ENCODE measurements around the gene TCF7L2.
"Not testable (repeated sequence)": the region's sequence is repeated elsewhere in the genome, so short reads cannot be mapped to it uniquely, and the experiment has no call there.

The TCF7L2 gene

DNA sequence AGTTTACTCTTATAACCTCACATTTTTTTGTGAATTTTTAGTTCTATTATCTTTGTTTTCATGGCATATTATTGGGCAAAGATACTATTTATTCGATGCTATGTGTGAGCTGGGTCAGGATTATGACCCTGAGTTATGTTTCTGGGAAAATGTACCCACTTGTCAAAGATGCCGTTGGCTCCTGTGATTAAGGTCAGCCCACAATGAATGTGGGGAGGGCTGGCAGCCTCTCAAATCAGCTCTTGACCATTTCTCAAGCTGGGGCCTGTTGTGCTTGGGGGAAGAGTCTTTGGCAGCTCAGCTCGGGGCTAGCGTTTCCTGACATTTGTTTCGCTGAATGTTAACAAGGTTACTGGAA lies 97.5 kb downstream of the TCF7L2 start:
- no peak for DNase-seq (ENCODE audit: low read depth)

DNA sequence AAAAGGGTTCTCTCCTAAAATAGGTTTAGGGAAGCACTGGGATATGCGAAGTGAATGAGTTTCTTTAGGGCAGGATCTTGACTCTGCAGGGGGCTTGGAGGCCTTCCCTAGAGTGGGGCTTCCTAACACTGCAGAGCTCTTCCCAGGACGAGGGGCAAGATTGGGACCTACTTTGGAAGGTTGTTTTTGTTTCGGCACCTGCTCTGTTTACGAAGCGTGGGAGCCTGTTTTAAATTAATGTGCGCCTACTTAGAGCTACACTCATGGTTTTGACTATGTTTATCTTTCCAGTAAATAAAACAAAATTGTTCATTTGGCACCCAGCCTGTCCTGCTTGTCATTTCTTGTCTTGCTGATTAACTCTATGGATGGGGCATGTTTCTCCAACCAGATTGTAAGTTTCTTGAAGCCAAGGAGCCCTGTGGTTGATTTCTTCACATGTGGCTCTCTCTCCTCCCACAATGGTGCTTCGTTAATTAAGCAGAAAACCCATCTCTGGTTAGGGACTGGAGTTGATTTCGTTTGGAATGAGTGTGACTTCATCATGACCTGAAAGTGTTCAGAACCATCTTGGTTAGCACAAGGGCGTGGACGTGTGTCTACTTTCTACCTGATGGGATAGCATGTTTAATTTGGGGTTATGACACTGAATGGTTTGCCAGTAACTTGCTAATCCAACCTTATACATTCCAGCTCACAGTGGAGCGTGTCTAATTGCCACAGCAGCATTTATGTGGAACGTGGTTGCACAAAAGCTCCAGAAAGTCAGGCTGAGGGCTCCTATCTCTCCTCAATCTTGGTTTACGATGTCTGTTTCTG lies 98.1 kb downstream of the TCF7L2 start:
- DNase-seq (ENCODE audit: low read depth) = no peak

DNA sequence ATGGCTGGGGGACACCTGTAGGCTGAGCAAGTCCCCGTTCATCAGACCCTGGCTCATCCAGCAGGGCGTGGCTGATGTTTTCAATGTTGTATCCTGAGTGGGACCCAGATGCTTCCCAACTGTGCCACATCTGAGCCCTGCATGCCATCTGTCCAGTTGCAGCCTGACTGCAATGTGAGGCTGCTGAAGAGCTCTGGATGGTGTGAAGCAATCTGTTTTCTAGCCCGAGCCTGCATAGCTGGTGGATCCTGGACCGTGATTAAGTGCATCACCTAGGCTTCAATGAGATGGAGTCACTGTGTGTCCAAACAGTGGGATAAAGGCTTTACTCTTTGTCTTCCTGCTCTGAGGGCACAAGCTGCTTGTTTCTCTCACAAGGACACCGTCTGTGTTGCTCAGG lies 99.8 kb downstream of the TCF7L2 start:
- DNase-seq (ENCODE audit: low read depth) = no peak

DNA sequence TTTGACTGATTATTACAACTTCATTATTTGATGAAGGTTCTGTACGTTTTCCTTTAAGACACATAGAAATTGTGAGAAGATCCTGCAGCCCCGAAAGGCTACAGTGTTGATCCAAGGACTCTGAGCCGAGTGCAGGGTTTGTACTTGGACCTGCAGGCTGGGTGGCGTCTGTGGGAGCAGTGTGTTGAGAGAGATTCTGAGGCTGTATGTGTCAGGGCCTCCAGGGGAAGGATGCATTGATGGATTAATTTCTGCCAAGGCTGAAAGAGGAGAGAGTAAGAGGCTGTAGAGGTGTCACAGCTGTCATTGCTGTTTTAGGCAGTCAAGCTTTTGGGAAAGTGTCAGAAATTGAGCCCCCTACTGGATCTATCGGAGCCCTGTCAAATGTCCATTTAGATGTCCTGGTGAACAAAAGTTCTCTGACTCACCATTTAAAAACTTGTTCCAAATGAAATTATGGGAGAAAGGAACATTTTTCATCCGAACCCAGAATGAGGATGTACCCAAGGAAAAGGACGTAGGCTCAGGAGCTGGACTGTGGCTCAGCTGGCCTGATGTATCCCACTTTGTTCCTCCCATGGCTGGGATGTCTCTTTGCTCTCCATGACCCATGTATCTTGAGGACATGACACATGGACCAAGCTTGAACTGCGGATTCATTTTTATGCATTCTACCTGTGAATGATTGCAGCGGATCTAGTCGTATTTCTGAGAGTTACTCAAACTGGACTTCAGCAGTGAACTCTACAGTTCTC lies 102.2 kb downstream of the TCF7L2 start:
- no peak for DNase-seq (ENCODE audit: low read depth)

DNA sequence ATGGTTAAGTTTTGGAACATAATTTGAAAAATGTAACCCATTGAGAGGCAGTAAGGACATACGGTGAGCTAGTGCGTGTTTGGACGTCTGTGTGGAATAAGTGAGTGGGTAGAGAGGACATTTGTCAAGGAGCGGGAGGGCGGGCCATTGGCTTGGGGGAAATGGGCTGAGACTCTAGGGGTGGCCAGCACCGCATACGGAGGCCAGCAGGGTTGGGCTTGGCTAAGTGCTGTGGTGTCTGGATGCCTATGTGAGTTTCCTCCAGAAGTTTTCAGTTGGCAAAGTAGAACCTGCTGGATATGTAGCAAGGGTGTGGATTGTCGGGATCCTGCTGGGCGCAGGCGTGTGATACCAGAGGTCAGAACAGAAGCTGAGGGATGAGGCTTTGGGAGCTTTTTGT lies 103.0 kb downstream of the TCF7L2 start:
- DNase-seq (ENCODE audit: low read depth) = no peak

DNA sequence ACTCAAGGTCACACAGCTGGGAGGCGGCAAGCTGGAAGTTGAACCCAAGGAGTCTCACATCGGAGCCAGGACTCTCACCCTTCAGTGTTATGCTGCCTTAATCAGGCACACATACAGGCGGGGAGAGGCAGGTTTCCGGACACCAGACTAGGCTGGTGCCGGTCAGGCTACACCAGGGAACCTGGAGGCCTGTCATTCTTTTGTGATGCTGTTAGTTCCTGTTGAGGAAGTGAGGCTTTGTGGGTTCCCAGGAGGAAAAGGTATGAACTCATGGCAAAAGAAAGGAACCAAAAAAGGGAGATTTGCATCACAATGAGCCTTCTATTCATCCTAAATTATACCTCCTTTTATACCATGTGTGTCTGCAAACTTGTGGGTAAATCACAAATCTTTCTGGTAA lies 103.8 kb downstream of the TCF7L2 start:
- no peak for DNase-seq (ENCODE audit: low read depth)

DNA sequence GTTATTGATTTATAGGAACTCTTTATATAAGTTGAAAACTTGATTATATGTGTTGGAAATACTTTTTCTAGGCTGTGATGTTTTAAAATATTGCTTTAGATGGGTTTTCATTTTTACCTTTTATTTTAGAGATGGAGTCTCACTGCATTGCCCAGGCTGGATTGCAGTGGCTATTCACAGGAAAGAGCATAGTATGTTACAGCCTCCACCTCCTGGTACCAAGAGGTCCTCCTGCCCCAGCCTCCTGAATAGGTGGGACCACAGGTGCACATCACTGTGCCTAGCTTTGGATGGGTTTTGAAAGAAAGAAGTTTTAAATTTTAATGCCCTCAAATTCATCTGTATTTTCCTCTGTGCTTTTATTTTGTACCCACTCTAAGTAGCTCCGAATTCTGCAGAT lies 105.4 kb downstream of the TCF7L2 start:
- DNase-seq (ENCODE audit: low read depth) = no peak

DNA sequence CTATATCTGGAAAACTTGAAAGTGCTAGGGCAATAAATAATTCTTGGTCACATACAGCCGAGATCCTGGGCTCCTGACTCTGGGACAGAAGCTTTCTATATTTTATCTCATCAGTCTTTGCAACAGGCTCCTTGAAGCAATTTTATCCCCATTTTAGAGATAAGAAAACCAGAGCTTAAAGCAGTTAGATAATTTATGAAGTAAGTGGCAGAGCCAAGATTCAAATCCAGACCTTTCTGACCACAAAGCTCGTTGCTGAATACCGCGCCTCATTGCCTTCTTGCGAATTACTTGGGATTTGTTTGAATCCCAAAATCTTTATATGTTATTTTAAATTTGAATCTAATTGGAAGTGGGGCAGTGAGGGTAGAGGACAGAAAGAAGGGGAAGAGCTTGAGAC lies 106.0 kb downstream of the TCF7L2 start:
- no peak for DNase-seq (ENCODE audit: low read depth)

DNA sequence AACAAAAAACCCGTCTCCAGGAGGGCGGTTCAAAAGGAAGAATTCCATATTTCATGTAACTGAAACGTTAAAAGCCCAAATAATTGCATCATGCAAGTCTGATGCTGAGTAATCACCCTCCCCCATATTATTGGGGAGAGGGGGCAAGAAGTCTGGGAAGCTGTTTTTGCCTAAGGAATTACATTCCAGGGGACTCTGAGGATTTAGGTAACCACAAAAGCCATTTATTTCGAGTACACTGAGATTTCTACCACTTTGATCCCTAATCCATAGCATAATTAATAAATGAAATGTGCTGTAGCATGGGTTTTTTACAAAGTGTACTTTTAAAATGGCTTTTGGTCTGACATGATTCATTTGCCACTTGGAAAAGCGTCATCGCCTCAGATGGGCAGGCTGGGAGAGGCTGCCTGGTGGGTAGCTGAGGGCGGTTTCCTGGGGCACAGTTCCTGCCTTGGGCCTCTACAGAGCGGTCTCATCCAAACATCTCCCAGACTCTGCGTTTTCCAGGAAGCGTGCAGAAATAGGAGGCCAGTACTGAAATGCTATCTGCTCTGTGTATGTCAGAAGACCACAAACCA lies 106.5 kb downstream of the TCF7L2 start:
- DNase-seq (ENCODE audit: low read depth) = no peak

DNA sequence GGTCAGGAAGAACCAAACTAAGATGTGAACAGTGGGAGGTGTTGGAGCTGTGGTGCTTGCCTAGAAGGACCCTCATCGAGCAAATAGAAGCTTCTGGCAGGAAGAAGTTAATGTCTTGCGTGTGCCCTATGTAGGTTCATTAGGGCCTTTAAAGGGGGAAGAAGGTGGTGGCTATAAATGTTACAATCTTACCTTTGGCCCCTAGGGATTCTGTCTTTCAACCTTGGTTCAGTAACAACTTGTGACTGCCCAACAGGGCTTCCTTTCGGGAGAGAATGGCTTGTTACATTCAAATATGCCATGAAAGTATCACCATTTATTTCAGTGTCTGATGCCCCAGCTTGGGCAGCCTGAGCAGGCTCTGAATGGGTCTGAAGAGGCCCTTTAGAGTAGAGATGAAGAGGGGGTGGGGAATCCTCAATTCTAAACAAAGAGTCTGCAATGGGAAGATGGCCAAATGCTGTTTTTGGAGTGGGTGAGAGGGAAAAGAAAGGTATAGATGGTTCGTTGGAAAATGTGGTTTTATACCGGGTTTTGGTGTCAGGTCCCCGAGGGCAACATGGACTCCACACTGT lies 108.0 kb downstream of the TCF7L2 start:
- DNase-seq (ENCODE audit: low read depth) = no peak

DNA sequence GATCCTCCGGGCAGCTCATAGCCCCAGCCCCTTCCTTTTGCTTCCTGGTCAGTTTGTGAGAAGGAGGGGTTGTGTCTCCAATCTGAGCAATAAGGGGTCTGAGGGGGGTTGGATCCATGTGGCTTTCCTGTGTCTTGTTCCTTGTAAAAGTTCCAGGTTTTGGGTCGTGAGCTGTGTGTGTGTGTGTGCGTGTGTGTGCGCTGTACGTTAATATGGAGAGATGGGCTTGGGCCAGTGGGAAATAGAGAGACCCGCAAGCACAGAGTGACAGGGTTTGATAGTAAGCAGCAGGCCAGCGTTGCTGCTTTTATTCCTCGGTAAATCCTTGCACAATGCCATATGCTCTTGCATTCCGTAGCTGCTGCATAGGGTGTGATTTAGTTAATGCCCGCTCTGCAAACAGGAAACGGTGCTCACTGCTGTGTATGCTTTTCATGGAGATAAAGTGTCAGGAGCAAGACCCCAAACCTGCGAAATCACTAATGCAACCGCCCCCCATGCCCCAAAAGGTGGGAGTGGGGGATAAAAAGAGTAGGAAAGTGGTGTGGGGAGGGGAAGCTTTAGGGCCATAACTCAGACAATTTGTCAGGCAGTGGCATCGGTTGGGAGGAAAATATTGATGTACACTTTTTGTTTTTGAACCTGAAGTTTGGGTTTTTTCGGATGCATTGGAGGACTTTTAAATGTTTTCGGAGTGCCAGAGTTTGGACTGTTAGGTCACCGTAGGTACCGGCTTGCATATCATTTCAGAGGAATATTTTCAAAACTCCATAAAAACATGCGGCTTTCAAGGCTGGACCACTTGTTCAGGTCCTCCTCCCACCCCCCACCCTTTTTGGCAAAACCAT lies 108.7 kb downstream of the TCF7L2 start:
- no peak for DNase-seq (ENCODE audit: low read depth)

DNA sequence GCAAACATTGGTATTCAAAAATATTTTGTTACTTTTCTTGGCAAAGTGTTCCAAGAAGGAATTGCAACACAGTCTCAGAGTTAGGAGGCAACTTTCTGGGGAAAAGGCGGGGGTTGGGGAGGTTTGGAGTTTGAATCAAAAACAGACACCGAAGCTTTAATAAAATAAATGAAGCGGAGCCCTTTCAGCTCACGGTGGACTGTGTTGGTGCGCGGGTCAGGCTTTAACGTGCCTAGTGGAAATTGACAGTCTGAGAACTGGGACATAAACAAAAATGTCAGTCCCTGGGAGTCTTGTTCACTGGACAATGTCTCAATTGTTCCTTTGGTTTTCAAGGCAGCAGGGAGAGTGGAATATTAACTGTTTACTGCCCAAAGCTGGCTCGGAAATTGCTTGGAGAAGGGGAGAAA lies 109.3 kb downstream of the TCF7L2 start:
- DNase-seq (ENCODE audit: low read depth) = no peak

DNA sequence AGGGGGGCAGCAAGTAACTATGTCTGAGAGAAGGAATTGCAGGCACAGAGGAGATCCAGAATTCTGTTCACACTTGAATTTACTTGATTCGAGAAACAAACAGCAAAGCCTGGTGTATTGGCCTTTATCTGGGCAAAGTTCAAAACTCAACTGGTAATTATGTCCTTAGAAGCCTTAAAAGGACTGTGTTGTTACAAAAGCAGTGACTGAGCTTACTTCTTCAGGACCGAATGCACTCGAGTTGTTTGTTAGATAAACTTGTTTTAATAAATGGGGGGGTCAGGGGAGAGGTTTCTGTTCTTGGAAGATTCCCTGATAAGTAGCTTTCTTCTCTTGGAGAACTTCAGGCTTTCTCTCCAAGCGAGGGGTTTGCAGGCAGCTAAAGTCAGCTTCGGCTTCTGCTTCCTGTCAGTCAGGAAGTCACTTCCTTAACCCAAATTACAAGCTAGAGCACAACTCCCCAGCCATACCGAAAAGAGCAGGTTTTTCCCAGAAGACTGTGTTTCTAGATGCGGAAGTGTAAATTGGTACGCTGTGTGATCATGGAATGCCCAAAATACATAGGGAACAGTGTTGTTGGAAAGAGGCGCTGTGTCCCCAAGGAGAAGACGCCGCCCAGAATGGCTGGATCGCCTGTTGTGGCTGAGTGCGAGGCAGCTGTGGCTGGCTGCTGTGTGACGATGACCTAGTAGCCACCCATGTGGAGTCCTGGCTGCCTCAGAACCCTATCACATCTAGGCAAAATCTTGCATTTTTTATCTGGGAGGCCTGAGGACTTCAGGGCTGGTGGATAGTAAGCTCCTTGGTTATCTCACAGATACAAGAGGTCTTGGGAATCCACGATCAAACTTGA lies 110.4 kb downstream of the TCF7L2 start:
- DNase-seq (ENCODE audit: low read depth) = no peak

DNA sequence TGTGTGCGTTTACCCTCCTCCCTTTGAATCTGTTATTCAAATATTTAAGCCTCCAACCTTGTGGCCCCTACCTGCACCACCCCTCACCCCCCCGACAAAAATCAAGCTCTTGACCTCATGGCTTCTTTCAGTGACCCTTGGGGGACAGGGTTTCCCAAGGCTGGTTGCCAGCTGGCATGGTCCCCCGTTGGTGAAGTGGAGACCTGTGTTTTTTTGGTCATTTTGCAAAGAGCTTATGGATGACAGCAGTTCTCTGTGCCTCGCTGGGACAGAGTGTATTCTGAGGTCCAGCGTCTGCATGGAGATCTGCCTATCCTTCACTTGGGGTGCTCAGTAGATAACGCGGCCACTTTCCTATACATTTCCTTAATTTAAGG lies 111.0 kb downstream of the TCF7L2 start:
- DNase-seq (ENCODE audit: low read depth) = no peak

DNA sequence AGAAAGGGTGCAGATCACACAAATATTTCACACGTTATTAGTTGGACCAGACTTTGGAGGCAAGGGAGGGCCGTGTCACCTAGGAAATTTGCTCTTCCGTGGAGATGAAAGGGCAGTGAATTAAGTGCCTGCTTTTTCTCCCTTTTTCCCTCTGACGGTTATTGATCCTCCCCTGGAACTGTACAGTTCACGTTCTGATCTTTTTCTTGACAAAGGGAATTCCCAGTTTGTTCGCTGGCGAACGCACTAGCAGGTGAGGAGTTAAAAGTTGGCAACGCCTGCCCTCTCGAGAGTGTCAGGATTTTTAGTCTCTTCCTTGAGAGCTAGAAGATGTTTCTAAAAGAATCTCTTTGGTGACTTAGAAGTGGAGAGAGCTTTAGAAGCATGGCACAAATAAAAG lies 111.5 kb downstream of the TCF7L2 start:
- no peak for DNase-seq (ENCODE audit: low read depth)

DNA sequence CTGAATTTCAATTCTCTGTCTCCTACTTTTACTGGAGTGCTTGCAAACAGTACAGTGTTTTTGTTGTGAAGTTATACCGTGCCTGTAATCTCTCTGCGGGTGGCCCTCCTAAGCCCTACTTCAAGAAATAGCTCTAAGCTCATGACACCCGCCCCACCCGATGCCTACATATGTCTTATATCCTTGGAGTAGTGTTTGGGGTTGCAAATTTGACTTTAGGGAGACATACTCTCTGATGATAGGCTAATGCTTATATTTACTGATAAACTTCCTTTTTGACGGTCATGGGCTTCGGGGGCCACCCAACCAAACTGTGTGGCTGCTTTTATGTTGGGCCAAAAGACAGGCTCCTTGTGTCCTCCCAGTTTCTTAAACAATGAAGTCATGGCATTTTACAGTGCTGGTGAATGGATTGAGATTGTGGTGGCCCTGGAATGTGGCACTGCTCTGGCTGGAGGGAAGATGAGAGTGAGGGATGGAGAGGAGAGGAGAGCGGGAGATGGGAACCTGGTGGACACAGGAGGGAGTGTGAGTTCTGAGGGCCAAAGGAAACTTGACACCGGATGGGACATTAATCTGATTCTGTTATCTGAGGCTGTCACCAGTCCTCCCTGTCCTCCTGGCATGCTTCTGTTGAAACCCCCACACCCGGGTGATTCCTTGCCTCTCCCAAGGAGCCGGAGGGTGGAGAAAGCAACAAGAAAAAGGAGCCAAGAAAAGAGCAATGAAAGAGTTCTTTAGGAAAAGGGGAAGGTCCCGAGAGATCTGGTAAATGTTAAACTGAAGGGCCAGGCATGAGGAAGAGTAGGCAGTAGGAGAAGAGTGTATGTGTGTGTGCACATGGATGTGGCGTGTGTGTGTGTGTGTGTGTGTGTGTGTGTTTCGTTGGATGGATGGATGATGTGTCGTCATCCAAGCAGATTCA lies 113.3 kb downstream of the TCF7L2 start:
- DNase-seq (ENCODE audit: low read depth) = no peak

DNA sequence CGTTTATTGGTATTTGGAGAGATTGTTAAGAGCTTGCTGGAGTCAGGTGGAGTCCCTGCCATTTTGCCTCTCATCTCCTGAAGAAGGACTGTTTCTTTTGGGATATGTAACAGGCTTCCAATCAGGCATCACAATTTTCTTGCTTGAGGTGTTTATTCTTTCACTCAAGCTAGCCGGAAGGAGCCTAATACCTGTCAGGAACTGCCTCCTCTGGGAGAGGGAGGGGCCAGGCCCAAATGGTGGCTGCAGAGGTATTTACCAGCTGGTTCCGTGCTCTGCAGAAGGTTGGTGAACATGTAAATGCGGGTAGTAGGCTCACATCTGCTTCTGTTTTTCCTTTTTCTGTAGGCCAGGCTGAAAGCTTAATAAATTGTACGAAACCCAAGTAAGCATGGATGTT lies 114.0 kb downstream of the TCF7L2 start:
- no peak for DNase-seq (ENCODE audit: low read depth)

DNA sequence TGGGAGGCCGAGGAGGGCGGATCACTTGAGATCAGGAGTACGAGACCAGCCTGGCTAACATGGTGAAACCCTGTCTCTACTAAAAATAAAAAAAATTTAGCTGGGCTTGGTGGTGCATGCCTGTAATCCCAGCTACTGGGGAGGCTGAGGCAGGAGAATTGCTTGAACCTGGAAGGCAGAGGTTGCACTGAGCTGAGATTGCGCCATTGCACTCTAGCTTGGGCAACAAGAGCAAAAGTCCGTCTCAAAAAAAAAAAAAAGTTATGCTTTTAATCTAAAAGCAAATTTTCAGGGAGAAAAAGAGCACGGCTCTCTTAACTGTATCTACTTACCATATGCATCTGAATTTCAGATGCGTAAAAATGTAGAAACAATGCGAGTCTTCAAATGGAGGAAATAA lies 116.1 kb downstream of the TCF7L2 start:
- DNase-seq (ENCODE audit: low read depth) = not testable (repeated sequence)

DNA sequence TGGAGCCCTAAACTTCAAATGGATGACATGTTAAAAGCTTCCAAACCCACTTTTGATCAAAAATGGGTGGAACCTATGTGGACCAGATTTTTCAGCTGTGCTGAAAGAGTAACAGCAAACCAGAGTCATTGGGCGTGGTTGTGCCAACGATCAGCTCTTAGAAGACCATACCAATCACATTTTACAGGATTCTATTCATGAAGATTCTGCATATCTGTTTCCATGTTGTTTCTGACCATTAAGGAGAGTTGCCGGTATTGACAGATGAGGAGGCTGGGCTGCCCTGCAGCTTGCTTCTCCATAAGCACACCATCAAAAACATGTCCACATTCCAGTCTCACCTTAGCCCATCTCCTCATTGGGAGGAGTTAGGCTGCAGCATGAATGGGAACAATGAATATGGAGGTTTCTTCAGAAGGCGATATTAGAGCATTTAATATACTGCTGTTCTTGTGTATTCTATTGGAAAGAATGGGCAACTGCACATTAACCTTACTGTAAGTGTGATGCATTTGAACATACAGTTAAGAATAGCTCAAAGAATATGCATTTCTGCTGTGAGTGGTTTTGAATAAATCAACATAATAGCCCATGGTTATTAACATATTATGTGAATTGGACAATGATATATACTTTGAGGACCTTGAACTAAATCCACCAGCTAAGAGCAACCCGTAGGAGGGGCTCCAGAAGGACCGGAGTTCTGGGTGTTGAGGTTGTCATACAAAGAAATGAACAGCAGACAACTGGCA lies 116.7 kb downstream of the TCF7L2 start:
- DNase-seq (ENCODE audit: low read depth) = no peak

Measured in activated T-helper 1 cell treated with Interleukin-2 at 50 U/mL for 16 hours (primary cell).